Pancreas (tissue), 10 donors: ENCODE measurements around the gene CDKN1A. TPM values are rescaled to one million over a fixed set of nuclear protein-coding genes. Genes with fewer than 3 reads are reported as not detected.
"Not testable (repeated sequence)": the region's sequence is repeated elsewhere in the genome, so short reads cannot be mapped to it uniquely, and the experiment has no call there.

ENCODE experiments used
- ATAC-seq, 4 donors: fragments of 200-7000 bp; cut with Tn5 transposase; one replicate each; pipeline versions ENCODE4 v1.8.0 to v1.9.1; 2020; ENCODE audit warnings: mild to moderate bottlenecking in 4 of 4, moderate library complexity in 4 of 4
- DNase-seq, 6 donors: peaks; one replicate each; pipeline ENCODE4 v3.0.0-alpha.2; 2020
- FAIRE-seq: peaks from 2 replicates; lab custom pipeline; 2012; peaks lifted over from hg19 to GRCh38; lab: Jason Lieb, UNC
- H3K27ac ChIP-seq, 4 donors: fragments of 200-600 bp; sonication (generic); 1 replicate in 3 of 4; 2 replicates in 1 of 4; pipeline versions ENCODE4 v1.5.0 to v1.8.0; 2020
- H3K27me3 ChIP-seq, 4 donors: fragments of 200-600 bp; one replicate each; pipeline ENCODE4 v1.8.0; 2021
- H3K36me3 ChIP-seq, 3 donors: fragments of 200-600 bp; sonication (generic) in 1 of 3; one replicate each; pipeline versions ENCODE4 v1.5.0 to v1.8.0; 2020 to 2021
- H3K4me1 ChIP-seq, 3 donors: fragments of 200-600 bp; one replicate each; pipeline ENCODE4 v1.8.0; 2021
- H3K4me3 ChIP-seq, 4 donors: fragments of 200-600 bp; sonication (generic) in 2 of 4; one replicate each; pipeline versions ENCODE4 v1.5.0 to v1.8.0; 2020 to 2021
- H3K9me3 ChIP-seq, 4 donors: fragments of 200-600 bp; one replicate each; pipeline ENCODE4 v1.8.0; 2021
- CTCF ChIP-seq, 4 donors: fragments of 200-600 bp; sonication (generic) in 3 of 4; IDR thresholded peaks; one replicate each; pipeline versions ENCODE4 v1.5.0 to v1.8.0; 2021; ENCODE audit warnings: antibody characterized with exemption in 4 of 4
- WGBS, 2 donors: extraction: QIAGEN DNeasy Blood & Tissue Kit; methylation state at CpG; one replicate each; pipeline ENCODE4 v1.1.7; 2013; 5-methylcytosine and 5-hydroxymethylcytosine counted together
- intact Hi-C, 3 donors: fragments of 100-400 bp; cut with DNase I; formaldehyde crosslinking; loops; one replicate each; pipeline versions ENCODE4 v1.11.1 to v1.14.2; 2022
- polyA plus RNA-seq, 2 donors: library from polyadenylated mRNA; stranded (reverse); fragments of 200-250 nt; gene quantifications; one replicate each; pipeline ENCODE4 v1.2.3, GENCODE V29; 2013
- total RNA-seq, 6 donors: library from RNA; stranded (reverse); fragmentation: NEBNext Ultra II Directional in 4 of 6; extraction: Animal tissue kit (Norgen Biotek cat#: 25700) in 4 of 6; gene quantifications; one replicate each; pipeline versions ENCODE4 v1.2.1 to v1.2.4, GENCODE V29; 2021 to 2023
- donor health status: healthy with polysubstance abuse.
- donor health status: DM: no; HTN: no; CAD: no; lungs with moderate emphysema.
- donor health status: DM: no; HTN: no; CAD: no.
- donor health status: control.
- donor health status: control.
- donor health status: Bipolar disorder and iron deficiency.
- donor health status: DM: yes; HTN: yes; CAD: no.
- donor health status: DM: no; HTN: no; CAD: no.
- donor health status: DM: no; HTN: no; CAD: no.
- donor health status: DM: yes; HTN: yes; CAD: no.

The CDKN1A gene
- total and polyA plus RNA-seq, 8 donors: 22.3 to 178 (median 44.1) TPM

- H3K4me1 ChIP-seq: no peaks in the 10 kb centered on the region
- no peak overlapping the region for H3K4me3 ChIP-seq
- no peaks in the 10 kb centered on the region for H3K36me3 ChIP-seq
- WGBS, 2 donors: 87 to 90% methylated on average over 5 of the region's 5 CpGs
- H3K27me3 ChIP-seq: no peaks in the 10 kb centered on the region
- H3K9me3 ChIP-seq: no peaks in the 10 kb centered on the region
- intact Hi-C loops: no loop called here
- FAIRE-seq (no peak), DNase-seq (no peak), ATAC-seq (no peak)
- no peak overlapping the region for H3K27ac ChIP-seq
- no peak for TF ChIP-seq CTCF (IDR thresholded peaks at IDR 0.05)
Measured at GRCh38 chr6:36703081-36703606, 24.6 kb downstream of the CDKN1A start.

- Histone ChIP-seq H3K27ac (no peak overlapping the region), H3K4me3 (no peak overlapping the region), H3K27me3 (no peaks in the 10 kb centered on the region), H3K36me3 (no peaks in the 10 kb centered on the region), H3K4me1 (no peaks in the 10 kb centered on the region), H3K9me3 (no peaks in the 10 kb centered on the region)
- ATAC-seq: no peak
- FAIRE-seq: no peak
- TF ChIP-seq CTCF (IDR thresholded peaks at IDR 0.05): no peak
- WGBS, 2 donors: 94 to 95% methylated on average over 18 of the region's 18 CpGs
- no peak for DNase-seq
- intact Hi-C loops: no loop called here
Measured at GRCh38 chr6:36703982-36704381, 25.5 kb downstream of the CDKN1A start.

DNA sequence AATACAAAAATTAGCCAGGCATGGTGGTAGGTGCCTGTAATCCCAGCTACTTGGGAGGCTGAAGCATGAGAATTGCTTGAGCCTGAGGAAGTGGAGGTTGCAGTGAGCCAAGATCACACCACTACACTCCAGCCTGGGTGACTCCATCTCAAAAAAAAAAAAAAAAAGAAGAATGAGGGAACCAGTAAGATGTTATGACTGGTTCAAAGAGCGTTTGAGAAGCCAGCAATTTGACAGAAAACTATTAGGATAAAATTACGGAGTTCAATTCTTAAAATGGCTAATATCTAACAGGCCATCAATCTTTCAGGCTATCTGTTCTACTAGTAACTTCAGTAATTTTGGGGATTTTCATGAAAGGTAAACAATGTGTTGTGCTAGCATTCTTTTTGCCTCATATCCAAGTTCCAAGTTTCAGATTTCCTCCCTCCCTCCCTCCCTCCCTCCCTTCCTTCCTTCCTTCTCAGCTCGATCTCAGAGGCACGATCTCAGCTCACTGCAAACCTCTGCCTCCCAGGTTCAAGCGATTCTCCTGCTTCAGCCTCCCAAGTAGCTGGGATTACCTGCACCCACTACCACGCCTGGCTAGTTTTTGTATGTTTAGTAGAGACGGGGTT lies 26.6 kb downstream of the CDKN1A start:
- H3K27me3 ChIP-seq, DNase-seq, intact Hi-C loops, H3K9me3 ChIP-seq, H3K36me3 ChIP-seq, ATAC-seq, FAIRE-seq, H3K27ac ChIP-seq, H3K4me1 ChIP-seq, H3K4me3 ChIP-seq: not testable (repeated sequence)
- WGBS, 2 donors: 76 to 81% methylated on average over 7 of the region's 7 CpGs

- no peaks in the 10 kb centered on the region for H3K4me1 ChIP-seq
- FAIRE-seq (no peak), DNase-seq (no peak), ATAC-seq (no peak)
- H3K4me3 ChIP-seq: no peak overlapping the region
- H3K9me3 ChIP-seq: no peaks in the 10 kb centered on the region
- no peak overlapping the region for H3K27ac ChIP-seq
- H3K27me3 ChIP-seq: no peaks in the 10 kb centered on the region
- TF ChIP-seq CTCF (IDR thresholded peaks at IDR 0.05): no peak
- WGBS, 2 donors: 70 to 85% methylated on average over 1 of the region's 1 CpG
- no peaks in the 10 kb centered on the region for H3K36me3 ChIP-seq
- intact Hi-C loops: no loop called here
Measured at GRCh38 chr6:36706339-36706738, 27.8 kb downstream of the CDKN1A start.

DNA sequence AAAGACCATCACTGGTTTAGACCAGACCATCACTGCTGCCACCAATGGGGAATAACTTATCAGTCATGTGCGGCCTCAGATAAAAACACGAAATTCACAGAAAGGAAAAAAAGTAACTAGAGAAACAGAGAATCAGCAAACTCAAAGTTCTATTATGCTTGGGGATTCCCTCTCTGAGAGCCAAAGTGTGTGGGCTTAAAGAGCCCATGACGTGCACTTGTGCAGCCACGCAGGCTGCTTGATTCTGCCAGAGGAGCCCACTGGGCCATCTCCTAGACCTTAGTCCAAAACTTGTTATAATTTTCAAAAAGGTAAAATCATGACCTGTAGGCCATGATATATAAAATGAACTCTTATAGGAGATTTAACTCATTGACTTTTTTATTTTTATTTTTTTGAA lies 34.3 kb downstream of the CDKN1A start:
- Histone ChIP-seq H3K27me3 (no peaks in the 10 kb centered on the region), H3K4me3 (no peak overlapping the region), H3K36me3 (no peaks in the 10 kb centered on the region), H3K27ac (no peak overlapping the region), H3K4me1 (no peaks in the 10 kb centered on the region), H3K9me3 (no peaks in the 10 kb centered on the region)
- DNase-seq (no peak), FAIRE-seq (no peak), ATAC-seq (no peak)
- 90 to 94% methylated on average over 4 of the region's 4 CpGs for WGBS, 2 donors
- TF ChIP-seq CTCF (IDR thresholded peaks at IDR 0.05): no peak
- intact Hi-C loops: no loop called here
